ENCODE data around the gene RARG.

The RARG gene

DNA sequence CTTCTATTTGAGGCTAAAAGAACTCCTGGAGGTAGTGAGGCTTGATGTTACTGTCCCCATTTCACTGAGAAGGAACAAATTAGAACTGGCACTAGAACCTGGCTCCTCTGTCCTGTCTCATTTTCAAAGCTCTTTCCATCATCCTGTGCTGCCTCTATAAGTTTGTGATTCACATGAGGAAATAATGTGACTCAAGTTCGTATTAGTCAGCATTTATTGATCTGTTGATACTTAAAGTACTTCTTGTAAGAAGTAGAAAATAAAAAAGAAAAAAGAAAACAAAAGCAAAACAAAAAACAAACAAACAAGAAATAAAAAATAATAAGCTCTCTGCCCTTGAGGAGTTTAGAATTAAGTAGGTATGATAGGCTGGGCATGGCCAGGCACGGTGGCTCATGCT lies 33.8 kb upstream of the RARG start:
- H3K9ac ChIP-seq (ENCODE audit: low read depth, low read length, poor library complexity, severe bottlenecking) = no peak overlapping the region
- no peaks in the 10 kb centered on the region for H3K9me3 ChIP-seq (ENCODE audit: insufficient read depth, low read depth, low read length)
- H3F3A ChIP-seq (ENCODE audit: low read depth) = no peaks in the 10 kb centered on the region
- H3K36me3 ChIP-seq (ENCODE audit: insufficient read depth, low read length) = no peaks in the 10 kb centered on the region
- H2AFZ ChIP-seq (ENCODE audit: low read length) = no peak overlapping the region
- no peaks in the 10 kb centered on the region for H4K20me1 ChIP-seq (ENCODE audit: insufficient read depth, low read length, poor library complexity, severe bottlenecking)
- no peaks in the 10 kb centered on the region for H3K27me3 ChIP-seq (ENCODE audit: insufficient read depth, low read length, poor library complexity, severe bottlenecking)
- peaks cover 27% of the 10 kb centered on the region for H3K79me2 ChIP-seq (ENCODE audit: insufficient read depth, low read length)
- no peak for TF ChIP-seq CTCF (conservative IDR thresholded peaks at IDR 0.05; ENCODE audit: low read length)
- no peak for TF ChIP-seq EZH2phosphoT487 (IDR thresholded peaks at IDR 0.05; ENCODE audit: borderline replicate concordance)
- peaks cover 27% of the 10 kb centered on the region for H3K4me1 ChIP-seq (ENCODE audit: insufficient read depth, low read length, poor library complexity, severe bottlenecking)
- H3K4me3 ChIP-seq (ENCODE audit: low read length, poor library complexity, severe bottlenecking) = no peak overlapping the region
- no peaks in the 10 kb centered on the region for H3K9me2 ChIP-seq (replicated peaks; ENCODE audit: low read depth, low read length)
- no peak overlapping the region for H3K4me2 ChIP-seq (ENCODE audit: low read depth, low read length, poor library complexity, severe bottlenecking)

- no peaks in the 10 kb centered on the region for H3K9me2 ChIP-seq (replicated peaks; ENCODE audit: low read depth, low read length)
- H3K4me1 ChIP-seq (ENCODE audit: insufficient read depth, low read length, poor library complexity, severe bottlenecking) = peaks cover 17% of the 10 kb centered on the region
- no peaks in the 10 kb centered on the region for H3K36me3 ChIP-seq (ENCODE audit: insufficient read depth, low read length)
- H3F3A ChIP-seq (ENCODE audit: low read depth) = no peaks in the 10 kb centered on the region
- H3K4me2 ChIP-seq (ENCODE audit: low read depth, low read length, poor library complexity, severe bottlenecking) = no peak overlapping the region
- no peaks in the 10 kb centered on the region for H3K79me2 ChIP-seq (ENCODE audit: insufficient read depth, low read length)
- H2AFZ ChIP-seq (ENCODE audit: low read length) = no peak overlapping the region
- no peak overlapping the region for H3K4me3 ChIP-seq (ENCODE audit: low read length, poor library complexity, severe bottlenecking)
- no peak overlapping the region for H3K9ac ChIP-seq (ENCODE audit: low read depth, low read length, poor library complexity, severe bottlenecking)
- H4K20me1 ChIP-seq (ENCODE audit: insufficient read depth, low read length, poor library complexity, severe bottlenecking) = no peaks in the 10 kb centered on the region
- no peak for TF ChIP-seq CTCF (conservative IDR thresholded peaks at IDR 0.05; ENCODE audit: low read length)
- no peaks in the 10 kb centered on the region for H3K27me3 ChIP-seq (ENCODE audit: insufficient read depth, low read length, poor library complexity, severe bottlenecking)
- no peaks in the 10 kb centered on the region for H3K9me3 ChIP-seq (ENCODE audit: insufficient read depth, low read depth, low read length)
These were observed 27.9 kb upstream of the RARG start for GRCh38 chr12:53259891-53260290.

- no peaks in the 10 kb centered on the region for H3K27me3 ChIP-seq (ENCODE audit: insufficient read depth, low read length, poor library complexity, severe bottlenecking)
- no peak overlapping the region for H2AFZ ChIP-seq (ENCODE audit: low read length)
These were observed 26.8 kb upstream of the RARG start for GRCh38 chr12:53258541-53259539.

More at GRCh38 chr12:53258541-53259539, 26.8 kb upstream of the RARG start:
- no peak overlapping the region for H3K4me3 ChIP-seq (ENCODE audit: low read length, poor library complexity, severe bottlenecking)
- H3K36me3 ChIP-seq (ENCODE audit: insufficient read depth, low read length) = no peaks in the 10 kb centered on the region
- peaks cover 6% of the 10 kb centered on the region; the same call in 1 of the 2 replicates for H3K79me2 ChIP-seq (ENCODE audit: insufficient read depth, low read length)
- H3K9me3 ChIP-seq (ENCODE audit: insufficient read depth, low read depth, low read length) = no peaks in the 10 kb centered on the region
- no peak for TF ChIP-seq EZH2phosphoT487 (IDR thresholded peaks at IDR 0.05; ENCODE audit: borderline replicate concordance)
- TF ChIP-seq CTCF (conservative IDR thresholded peaks at IDR 0.05; ENCODE audit: low read length) = no peak
- peaks cover 20% of the 10 kb centered on the region for H3K4me1 ChIP-seq (ENCODE audit: insufficient read depth, low read length, poor library complexity, severe bottlenecking)
- H4K20me1 ChIP-seq (ENCODE audit: insufficient read depth, low read length, poor library complexity, severe bottlenecking) = no peaks in the 10 kb centered on the region
- no peak overlapping the region for H3K9ac ChIP-seq (ENCODE audit: low read depth, low read length, poor library complexity, severe bottlenecking)
- no peak overlapping the region for H3K4me2 ChIP-seq (ENCODE audit: low read depth, low read length, poor library complexity, severe bottlenecking)
- H3K9me2 ChIP-seq (replicated peaks; ENCODE audit: low read depth, low read length) = no peaks in the 10 kb centered on the region
- no peaks in the 10 kb centered on the region for H3F3A ChIP-seq (ENCODE audit: low read depth)

All from Loucy (cell line).